Esophagus muscularis mucosa (tissue), 4 donors: Measurements from ENCODE around the gene EVA1C. TPM values are rescaled to one million over a fixed set of nuclear protein-coding genes. Genes with fewer than 3 reads are reported as not detected.
"Not testable (repeated sequence)": the region's sequence is repeated elsewhere in the genome, so short reads cannot be mapped to it uniquely, and the experiment has no call there.

Source experiments
- DNase-seq: peaks from one replicate; pipeline ENCODE4 v3.0.0-alpha.2; 2017; ENCODE audit errors: extremely low spot score
- H3K27ac ChIP-seq, 4 donors: fragments of 200-600 bp; sonication (generic); replicated peaks in 1 of 4; 1 replicate in 3 of 4; 2 replicates in 1 of 4; pipeline ENCODE4 v1.5.1; 2016 to 2019; ENCODE audit warnings: mild to moderate bottlenecking in 1 of 4
- H3K27me3 ChIP-seq, 4 donors: fragments of 200-600 bp; sonication (generic); one replicate each; pipeline versions ENCODE4 v1.5.1 to v1.6.0; 2016 to 2019
- H3K36me3 ChIP-seq, 4 donors: fragments of 200-600 bp; sonication (generic); one replicate each; pipeline ENCODE4 v1.5.1; 2016 to 2019
- H3K4me1 ChIP-seq, 4 donors: fragments of 200-600 bp; sonication (generic); one replicate each; pipeline ENCODE4 v1.5.1; 2016 to 2019
- H3K4me3 ChIP-seq, 4 donors: fragments of 200-600 bp; sonication (generic); 1 replicate in 2 of 4; 2 replicates in 2 of 4; pipeline ENCODE4 v1.5.1; 2016 to 2019; ENCODE audit warnings: mild to moderate bottlenecking in 4 of 4, moderate library complexity in 1 of 4
- H3K9me3 ChIP-seq, 4 donors: fragments of 200-600 bp; sonication (generic); 1 replicate in 3 of 4; 2 replicates in 1 of 4; pipeline ENCODE4 v1.5.1; 2016 to 2019
- CTCF ChIP-seq, 3 experiments: fragments of 200-600 bp in 2 of 3; fragments of 450-650 bp in 1 of 3; sonication (generic) in 2 of 3; IDR thresholded peaks; one replicate each; pipeline ENCODE4 v1.5.1; 2017 to 2019; ENCODE audit warnings: antibody characterized with exemption in 3 of 3, mild to moderate bottlenecking in 2 of 3, moderate library complexity in 1 of 3
- EP300 ChIP-seq: sonication (generic); formaldehyde crosslinking; IDR thresholded peaks from one replicate; pipeline ENCODE4 v1.6.1; 2017; ENCODE audit warnings: antibody characterized with exemption
- POLR2A ChIP-seq: fragments of 450-650 bp; IDR thresholded peaks from one replicate; pipeline ENCODE4 v1.6.1; 2017; ENCODE audit warnings: antibody characterized with exemption, moderate library complexity, mild to moderate bottlenecking, low read depth
- POLR2AphosphoS5 ChIP-seq, 2 donors: sonication (generic); formaldehyde crosslinking; IDR thresholded peaks; one replicate each; pipeline ENCODE4 v1.6.1; 2017; ENCODE audit warnings: antibody characterized with exemption in 2 of 2
- WGBS: methylation state at CpG from one replicate; pipeline ENCODE4 v1.1.5; 2018; 5-methylcytosine and 5-hydroxymethylcytosine counted together
- intact Hi-C: fragments of 100-400 bp; cut with DNase I; formaldehyde crosslinking; loops from one replicate; pipeline ENCODE4 v1.15.1; 2023
- total RNA-seq, 4 donors: library from RNA; depleted of rRNA; stranded (reverse); fragments of >200 nt; gene quantifications; one replicate each; pipeline versions ENCODE4 v1.1.0 to v1.2.1, GENCODE V29; 2016

Gene EVA1C
- total RNA-seq, 4 donors from 2014 or later: 49.8 to 86.6 (median 64.6) TPM

DNA sequence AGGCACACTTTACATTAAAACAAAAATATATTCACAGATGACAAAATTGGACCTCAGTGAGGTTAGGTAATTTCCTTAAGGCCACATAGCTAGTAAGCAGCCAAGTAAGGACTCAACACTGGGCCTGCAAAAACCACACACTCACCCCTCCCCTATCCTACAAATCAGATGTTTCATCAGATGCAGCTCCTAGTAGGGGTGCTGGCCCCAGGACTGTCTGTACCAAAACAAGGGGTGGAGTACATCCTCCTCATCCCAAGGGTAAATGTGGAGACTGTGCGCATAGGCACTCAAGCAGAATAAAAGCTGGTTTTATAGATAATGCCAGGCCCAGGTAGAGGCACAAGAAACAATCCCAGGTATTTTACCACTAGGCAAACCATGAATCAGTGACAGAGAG, 45.3 kb upstream of the EVA1C start:
- DNase-seq: no peak
- Histone ChIP-seq H3K4me1 (peaks cover 23 to 45% (median 39%) of the 10 kb centered on the region in 4 donors), H3K4me3 (no peak overlapping the region), H3K27ac (peak overlapping the region in 2 of 4 donors; percentile 7 to 46), H3K9me3 (no peaks in the 10 kb centered on the region), H3K27me3 (no peaks in the 10 kb centered on the region), H3K36me3 (peaks cover 31 to 87% (median 60%) of the 10 kb centered on the region in 4 donors)
- WGBS: 100% methylated on average over 1 of the region's 1 CpG
- intact Hi-C loops: no loop called here
- no peak for TF ChIP-seq EP300
- no peak for TF ChIP-seq CTCF (IDR thresholded peaks at IDR 0.05)
- TF ChIP-seq POLR2AphosphoS5 (IDR thresholded peaks at IDR 0.05): peak in 1 of 2 donors; percentile 9
- no peak for TF ChIP-seq POLR2A

- no peak for DNase-seq
- H3K9me3 ChIP-seq: no peaks in the 10 kb centered on the region
- 85% methylated on average over 9 of the region's 9 CpGs for WGBS
- H3K4me1 ChIP-seq: peaks cover 34 to 58% (median 51%) of the 10 kb centered on the region in 4 donors
- peaks cover 19 to 87% (median 48%) of the 10 kb centered on the region in 4 donors for H3K36me3 ChIP-seq
- intact Hi-C loops: no loop called here
- H3K27me3 ChIP-seq: no peaks in the 10 kb centered on the region
- no peak overlapping the region for H3K4me3 ChIP-seq
- TF ChIP-seq POLR2AphosphoS5 (IDR thresholded peaks at IDR 0.05) (no peak), CTCF (IDR thresholded peaks at IDR 0.05) (no peak), EP300 (no peak), POLR2A (no peak)
- H3K27ac ChIP-seq: peak overlapping the region in 3 of 4 donors; percentile 35 to 85 (median 46)
These were observed 44.1 kb upstream of the EVA1C start for GRCh38 chr21:32368386-32368785.

DNA sequence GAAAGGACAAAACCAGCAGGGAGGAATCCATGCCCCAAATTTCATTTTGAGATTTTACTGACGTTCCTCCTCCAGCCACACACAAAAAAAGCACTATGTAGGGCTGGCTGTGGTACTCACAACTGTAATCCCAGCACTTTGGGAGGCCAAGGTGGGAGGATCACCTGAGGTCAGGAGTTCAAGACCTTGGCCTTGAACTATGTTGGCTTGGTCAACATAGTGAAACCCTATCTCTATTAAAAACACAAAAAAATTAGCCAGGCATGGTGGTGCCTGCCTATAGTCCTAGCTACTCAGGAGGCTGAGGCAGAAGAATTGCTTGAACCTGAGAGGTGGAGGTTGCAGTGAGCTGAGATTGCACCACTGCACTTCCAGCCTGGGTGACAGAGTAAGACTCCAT, 43.5 kb upstream of the EVA1C start:
- intact Hi-C loops, H3K27me3 ChIP-seq, H3K9me3 ChIP-seq, DNase-seq, H3K4me3 ChIP-seq: not testable (repeated sequence)
- Histone ChIP-seq H3K27ac (peak overlapping the region; percentile 16 to 85 (median 30)), H3K4me1 (peaks cover 28 to 58% (median 51%) of the 10 kb centered on the region in 4 donors), H3K36me3 (peaks cover 17 to 84% (median 46%) of the 10 kb centered on the region in 4 donors)
- 71% methylated on average over 1 of the region's 1 CpG for WGBS

GRCh38 chr21:32370998-32371766, 41.3 kb upstream of the EVA1C start:
- no peak for DNase-seq
- no peaks in the 10 kb centered on the region for H3K27me3 ChIP-seq
- intact Hi-C loops: no loop called here
- no peak overlapping the region for H3K4me3 ChIP-seq
- WGBS: 43% methylated on average over 6 of the region's 6 CpGs
- TF ChIP-seq EP300 (no peak), POLR2A (no peak), CTCF (IDR thresholded peaks at IDR 0.05) (no peak), POLR2AphosphoS5 (IDR thresholded peaks at IDR 0.05) (no peak)
- no peaks in the 10 kb centered on the region for H3K9me3 ChIP-seq
- peaks cover 19 to 47% (median 41%) of the 10 kb centered on the region in 4 donors for H3K4me1 ChIP-seq
- peak overlapping the region; percentile 79 to 85 (median 82) for H3K27ac ChIP-seq
- H3K36me3 ChIP-seq: peaks cover 8 to 87% (median 38%) of the 10 kb centered on the region in 4 donors

GRCh38 chr21:32371913-32372314, 40.6 kb upstream of the EVA1C start:
- Histone ChIP-seq H3K36me3 (peaks cover 5 to 86% (median 35%) of the 10 kb centered on the region in 4 donors), H3K4me1 (peaks cover 19 to 47% (median 41%) of the 10 kb centered on the region in 4 donors), H3K27me3 (no peaks in the 10 kb centered on the region), H3K4me3 (no peak overlapping the region), H3K9me3 (no peaks in the 10 kb centered on the region), H3K27ac (peak overlapping the region; percentile 79 to 85 (median 82))
- intact Hi-C loops: no loop called here
- TF ChIP-seq EP300: peak; percentile 89
- TF ChIP-seq POLR2A: no peak
- TF ChIP-seq POLR2AphosphoS5 (IDR thresholded peaks at IDR 0.05): peak; percentile 78 to 84
- no peak for TF ChIP-seq CTCF (IDR thresholded peaks at IDR 0.05)
- DNase-seq: no peak
- WGBS: 44% methylated on average over 6 of the region's 6 CpGs
